GM23338 (cell line): Measurements from ENCODE around the gene AOPEP.

ENCODE experiments used
- CTCF ChIP-seq, 2 experiments: fragments of 200-600 bp in 1 of 2; sonication (generic) in 1 of 2; conservative IDR thresholded peaks; 2 replicates each; pipeline versions ENCODE4 v1.5.1 to v1.6.1; 2016 to 2017; ENCODE audit warnings: antibody characterized with exemption in 2 of 2, low read depth in 2 of 2, mild to moderate bottlenecking in 2 of 2, moderate library complexity in 1 of 2
- EZH2phosphoT487 ChIP-seq: fragments of 200-600 bp; sonication (generic); IDR thresholded peaks from one replicate; pipeline ENCODE4 v1.8.1; 2018; ENCODE audit warnings: antibody characterized with exemption; ENCODE audit not compliant: unreplicated experiment

GRCh38 chr9:94833802-94834201 is 107.3 kb downstream of the AOPEP start:
- TF ChIP-seq CTCF (conservative IDR thresholded peaks at IDR 0.05; ENCODE audit: low read depth in 2 of 2) (no peak), EZH2phosphoT487 (no peak)
